ENCODE results near the gene NUP210.

The NUP210 gene

GRCh38 chr3:13332158-13332557 lies 88.0 kb downstream of the NUP210 start:
- in situ Hi-C loops (cut with MboI; ENCODE audit: low sequenced_read_pairs): no loop called here

- in situ Hi-C loops (cut with MboI; ENCODE audit: low sequenced_read_pairs): no loop called here
Measured at GRCh38 chr3:13329746-13330145, 90.4 kb downstream of the NUP210 start.

DNA sequence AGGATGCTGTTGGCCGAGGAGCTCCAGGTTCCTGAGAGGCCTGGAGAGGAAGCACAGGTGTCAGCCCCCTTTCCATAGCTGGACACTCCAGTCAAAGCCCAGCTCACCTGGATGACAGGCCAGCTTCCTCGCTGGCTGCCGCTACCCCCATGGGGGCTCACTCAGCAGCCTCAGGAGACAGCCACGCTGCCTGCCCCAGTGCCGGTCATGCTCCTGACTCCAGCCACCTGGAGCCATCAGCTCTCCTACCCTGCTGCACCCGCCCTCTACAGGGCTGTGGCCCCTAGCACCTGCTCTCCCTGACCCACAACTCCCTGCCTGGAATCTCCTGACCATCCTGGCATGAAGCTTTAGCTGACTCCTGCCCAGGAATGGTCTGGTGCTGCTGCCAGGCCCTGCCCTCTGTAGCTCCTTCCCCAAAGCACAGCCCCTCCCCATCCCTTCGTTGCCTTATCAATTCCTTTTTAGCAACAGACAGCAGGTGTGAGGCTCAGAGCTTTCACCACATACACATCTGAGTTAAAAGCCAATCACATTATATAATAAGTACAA lies 94.2 kb downstream of the NUP210 start:
- in situ Hi-C loops (cut with MboI; ENCODE audit: low sequenced_read_pairs): no loop called here

DNA sequence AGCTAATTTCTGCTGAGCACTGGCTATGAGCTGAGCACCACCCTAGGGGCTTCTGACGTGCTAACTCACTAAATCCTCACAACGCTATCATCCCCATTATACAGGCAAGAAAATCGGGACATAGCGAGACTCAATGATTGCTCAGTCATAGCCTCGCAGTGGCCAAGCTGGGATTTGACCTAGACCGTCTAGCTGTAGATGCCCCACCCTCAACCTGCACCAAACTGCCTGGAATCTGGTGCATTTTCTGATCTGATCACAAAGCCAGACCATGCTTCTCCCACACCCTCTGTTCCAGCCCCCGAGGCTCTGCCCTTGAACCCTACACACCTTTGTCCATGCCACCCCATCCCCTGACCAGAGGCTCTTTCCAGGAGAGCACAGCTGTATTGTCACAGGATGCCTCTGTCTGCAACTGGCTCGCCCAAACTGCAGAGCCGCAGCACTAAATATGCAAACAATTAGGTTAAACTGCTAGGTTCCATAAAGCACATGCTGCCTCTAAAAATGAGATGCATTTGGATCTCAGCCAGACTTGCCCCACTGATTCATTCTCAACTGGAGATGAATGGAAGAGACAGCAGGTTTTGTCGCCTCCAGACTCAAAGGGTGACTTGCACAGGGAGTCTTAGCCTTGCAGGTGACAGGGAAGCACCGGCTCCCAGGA lies 95.2 kb downstream of the NUP210 start:
- in situ Hi-C loops (cut with MboI; ENCODE audit: low sequenced_read_pairs): no loop called here

DNA sequence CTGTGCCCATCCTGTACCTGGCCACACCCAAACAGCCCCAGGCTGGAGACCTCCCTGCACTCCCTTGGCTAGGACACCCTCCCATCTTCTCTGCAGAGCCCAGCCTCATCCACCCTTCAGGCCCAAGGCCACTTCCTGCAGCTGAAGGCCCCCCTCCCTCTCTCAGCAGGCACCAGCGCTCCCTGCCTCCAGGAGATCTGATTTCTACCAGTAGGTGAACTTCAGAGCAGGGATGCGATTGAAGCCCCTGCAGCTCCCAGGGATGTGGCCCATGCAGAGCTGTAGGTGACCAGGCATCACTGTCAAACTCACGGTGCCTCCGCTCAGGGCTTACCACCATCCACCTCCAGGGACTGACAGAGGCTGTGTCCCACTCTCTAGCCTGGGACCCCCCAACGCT lies 96.3 kb downstream of the NUP210 start:
- in situ Hi-C loops (cut with MboI; ENCODE audit: low sequenced_read_pairs): no loop called here

GRCh38 chr3:13322324-13322723 lies 97.8 kb downstream of the NUP210 start:
- in situ Hi-C loops (cut with MboI; ENCODE audit: low sequenced_read_pairs): no loop called here

DNA sequence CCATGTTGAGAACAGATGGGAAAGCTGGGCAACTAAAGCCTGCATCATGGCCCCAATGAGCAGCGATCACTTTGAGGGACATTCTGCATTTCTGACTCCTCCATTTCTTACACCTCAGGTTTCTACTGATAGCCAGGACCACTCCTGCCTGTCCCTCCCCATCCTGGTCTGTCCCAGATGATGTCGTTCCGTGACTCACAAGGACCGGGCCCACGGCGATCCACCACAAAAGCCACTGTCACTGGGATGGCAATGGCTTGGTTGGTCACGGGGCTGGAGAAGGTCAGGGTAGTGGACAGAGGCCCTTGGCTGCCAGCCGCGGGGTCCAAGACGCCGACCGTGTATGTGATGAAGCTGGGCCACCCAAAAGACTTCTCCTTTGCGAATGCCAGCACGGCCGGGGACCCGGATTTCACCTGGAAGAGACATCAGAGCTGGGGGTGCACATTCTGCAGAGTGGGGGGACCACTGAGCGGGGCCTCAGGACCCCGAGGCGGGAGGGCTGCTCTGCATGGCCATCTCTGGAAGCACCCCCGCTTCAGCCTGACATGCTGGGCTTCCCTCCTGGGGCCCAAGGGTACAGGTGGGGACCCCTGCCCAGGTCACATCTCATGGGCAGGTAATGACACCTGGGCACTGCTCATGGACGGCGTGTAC lies 100.4 kb downstream of the NUP210 start:
- in situ Hi-C loops (cut with MboI; ENCODE audit: low sequenced_read_pairs): no loop called here

DNA sequence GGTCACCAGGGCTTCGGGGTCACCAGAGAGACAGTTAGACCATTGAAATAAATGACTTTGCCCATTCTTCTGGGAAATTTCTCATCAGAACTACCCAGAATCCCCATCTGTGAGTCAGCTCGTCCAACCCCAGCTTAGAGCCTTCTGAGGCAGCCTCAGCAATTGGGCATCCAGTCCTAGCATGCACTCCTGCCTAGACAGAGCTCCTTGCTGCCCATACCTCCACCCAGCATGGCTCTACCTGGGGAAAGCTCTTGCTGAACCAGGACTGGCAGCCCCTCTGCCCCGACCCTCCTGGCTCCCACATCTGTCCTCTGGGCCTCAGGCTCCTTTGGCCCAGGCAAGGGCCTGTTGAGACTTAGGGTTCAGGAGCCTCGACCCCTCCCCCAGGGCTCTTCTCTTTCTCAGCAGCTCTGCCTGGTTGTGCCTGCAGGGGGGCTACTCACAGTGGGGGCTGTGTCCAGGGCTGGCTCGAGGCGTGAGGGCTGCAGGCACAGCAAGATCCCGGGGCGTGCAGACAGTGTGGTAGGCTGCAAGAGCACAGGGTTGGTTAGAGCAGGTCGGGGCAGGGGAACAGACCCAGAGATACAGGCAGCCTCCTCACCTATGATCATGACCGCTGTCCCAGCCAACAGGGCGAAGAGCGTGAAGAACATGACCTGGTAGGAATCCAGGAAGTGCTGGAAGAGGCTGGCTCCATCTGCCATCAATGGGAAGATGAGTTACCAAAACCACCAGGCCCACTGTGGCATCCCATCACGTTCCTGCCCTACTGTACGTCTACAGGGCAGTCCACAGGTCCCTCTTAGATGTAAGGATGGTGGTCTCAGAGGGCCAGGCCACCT lies 101.3 kb downstream of the NUP210 start:
- in situ Hi-C loops (cut with MboI; ENCODE audit: low sequenced_read_pairs): no loop called here

- in situ Hi-C loops (cut with MboI; ENCODE audit: low sequenced_read_pairs): no loop called here
Measured at GRCh38 chr3:13317596-13318320, 102.4 kb downstream of the NUP210 start.

- in situ Hi-C loops (cut with MboI; ENCODE audit: low sequenced_read_pairs): no loop called here
Measured at GRCh38 chr3:13316603-13317002, 103.5 kb downstream of the NUP210 start.

GRCh38 chr3:13314877-13315276 lies 105.2 kb downstream of the NUP210 start:
- in situ Hi-C loops (cut with MboI; ENCODE audit: low sequenced_read_pairs): no loop called here

- in situ Hi-C loops (cut with MboI; ENCODE audit: low sequenced_read_pairs): no loop called here
Measured at GRCh38 chr3:13313813-13314212, 106.3 kb downstream of the NUP210 start.

DNA sequence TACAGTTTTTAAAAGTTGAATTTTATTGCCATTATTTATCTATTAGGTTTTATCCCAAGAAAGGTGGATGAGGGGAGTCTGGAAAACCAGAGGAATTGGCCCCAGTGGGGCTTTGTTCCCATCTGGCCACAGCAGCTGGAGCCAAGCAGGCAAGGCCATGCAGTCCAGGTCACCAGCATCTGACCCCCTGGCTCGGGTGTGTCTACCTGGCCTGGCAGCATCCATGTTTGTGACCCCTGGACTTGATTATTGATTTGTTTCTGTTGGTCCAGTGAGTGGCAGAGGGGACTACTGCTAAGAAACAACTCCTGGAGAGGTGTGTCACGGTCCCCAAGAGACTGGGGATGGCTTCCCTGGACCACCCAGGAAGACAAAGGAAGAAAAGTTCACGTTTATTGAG lies 111.1 kb downstream of the NUP210 start:
- in situ Hi-C loops (cut with MboI; ENCODE audit: low sequenced_read_pairs): no loop called here

GRCh38 chr3:13308380-13308801 lies 111.7 kb downstream of the NUP210 start:
- in situ Hi-C loops (cut with MboI; ENCODE audit: low sequenced_read_pairs): no loop called here

GRCh38 chr3:13307041-13307440 lies 113.1 kb downstream of the NUP210 start:
- in situ Hi-C loops (cut with MboI; ENCODE audit: low sequenced_read_pairs): no loop called here

DNA sequence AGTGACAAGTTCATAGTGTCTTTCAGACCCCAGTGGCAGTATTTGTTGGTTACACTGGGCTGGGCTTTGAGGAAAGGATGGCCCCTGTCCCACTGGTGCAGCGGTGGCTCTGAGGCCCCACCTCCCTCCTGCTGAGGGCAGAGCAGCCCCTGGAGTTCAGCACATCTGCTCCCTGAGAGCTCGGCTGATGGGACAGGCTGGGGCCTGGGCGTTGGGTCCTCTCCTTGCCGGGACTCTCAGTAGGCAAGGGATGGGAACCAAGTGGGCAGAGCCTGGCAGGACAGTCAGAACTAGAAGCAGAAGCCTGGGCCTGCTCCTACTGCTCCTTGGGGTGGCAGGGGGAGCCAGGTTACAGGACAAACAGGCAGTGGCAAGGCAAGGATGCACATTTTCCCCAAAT lies 114.5 kb downstream of the NUP210 start:
- in situ Hi-C loops (cut with MboI; ENCODE audit: low sequenced_read_pairs): no loop called here

DNA sequence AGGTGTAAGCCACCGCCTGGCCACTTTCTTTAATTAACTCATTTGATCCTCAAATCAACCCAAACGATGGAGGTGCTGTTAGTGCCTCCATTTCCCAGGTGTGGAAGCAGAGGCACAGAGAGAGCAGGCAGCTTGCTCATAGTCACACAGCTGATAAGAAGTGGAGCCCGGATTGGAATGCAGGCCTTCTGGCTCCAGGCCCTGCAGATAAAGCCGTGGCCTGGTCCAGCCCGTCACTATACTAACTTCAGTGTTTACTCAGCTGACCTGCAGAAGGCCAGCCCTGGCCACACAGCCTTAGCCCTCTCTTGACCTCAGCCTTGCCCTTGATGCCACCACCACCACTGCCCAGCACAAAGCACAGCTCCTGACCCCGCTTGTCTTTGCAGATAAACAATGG lies 116.7 kb downstream of the NUP210 start:
- in situ Hi-C loops (cut with MboI; ENCODE audit: low sequenced_read_pairs): no loop called here

GRCh38 chr3:13301286-13301987 lies 118.7 kb downstream of the NUP210 start:
- in situ Hi-C loops (cut with MboI; ENCODE audit: low sequenced_read_pairs): no loop called here

- in situ Hi-C loops (cut with MboI; ENCODE audit: low sequenced_read_pairs): no loop called here
Measured at GRCh38 chr3:13300546-13301285, 119.4 kb downstream of the NUP210 start.

Data from hTERT RPE-1 (cell line).